HFFc6 (cell line): ENCODE data around the gene MYH16. TPM values are rescaled to one million over a fixed set of nuclear protein-coding genes. Genes with fewer than 3 reads are reported as not detected.
"Not testable (repeated sequence)": the region's sequence is repeated elsewhere in the genome, so short reads cannot be mapped to it uniquely, and the experiment has no call there.

Experiments
- DNase-seq: peaks from one replicate; pipeline ENCODE4 v3.0.0-alpha.2; 2018
- H3K27ac Mint-ChIP-seq: 2 replicates; pipeline ENCODE4 v1.8.0; 2020; ENCODE audit warnings: mild to moderate bottlenecking, mixed read lengths
- H3K27me3 Mint-ChIP-seq: 2 replicates; pipeline ENCODE4 v1.8.0; 2021; ENCODE audit warnings: mild to moderate bottlenecking, moderate library complexity, mixed read lengths; ENCODE audit not compliant: insufficient read depth
- H3K36me3 Mint-ChIP-seq: 2 replicates; pipeline ENCODE4 v1.8.0; 2021; ENCODE audit warnings: low read depth, mixed read lengths
- H3K4me1 Mint-ChIP-seq: 2 replicates; pipeline ENCODE4 v1.8.0; 2020; ENCODE audit warnings: low read depth, mixed read lengths
- H3K4me3 Mint-ChIP-seq: 2 replicates; pipeline ENCODE4 v1.8.0; 2020; ENCODE audit warnings: mild to moderate bottlenecking, moderate library complexity, mixed read lengths
- H3K9me3 Mint-ChIP-seq: 2 replicates; pipeline ENCODE4 v1.8.0; 2020; ENCODE audit warnings: mild to moderate bottlenecking, mixed read lengths
- CTCF ChIP-seq: fragments of 200-600 bp; sonication (generic); IDR thresholded peaks from 2 replicates; pipeline ENCODE4 v1.5.0; 2021; ENCODE audit warnings: antibody characterized with exemption, mild to moderate bottlenecking
- long read RNA-seq: library from polyadenylated mRNA; unstranded; transcript quantifications from one replicate; pipeline ENCODE4 v2.0.0, GENCODE V29; 2019
- total RNA-seq, 6 experiments: library from RNA; stranded (reverse); fragmentation: NEBNext Ultra II Directional; extraction: Animal tissue kit (Norgen Biotek cat#: 25700); gene quantifications; 2 replicates in 1 of 6; 3 replicates in 5 of 6; pipeline ENCODE4 v1.2.3, GENCODE V29; 2021

The MYH16 gene
- total RNA-seq = under 1 TPM in 1 of 6 experiments, not detected in 5; 0.05 TPM
- long read RNA-seq, partial matches to known transcripts = 0 of 1 reads
- long read RNA-seq, other reads (novel, unspliced or antisense) = 1 of 1 reads

- peaks cover 34% of the 10 kb centered on the region for H3K4me1 Mint-ChIP-seq
- H3K27me3 Mint-ChIP-seq = peaks cover 10% of the 10 kb centered on the region
- no peaks in the 10 kb centered on the region for H3K9me3 Mint-ChIP-seq
- DNase-seq = no peak
- no peaks in the 10 kb centered on the region for H3K36me3 Mint-ChIP-seq
- no peak for TF ChIP-seq CTCF
- peak within 1 kb of the TSS; percentile 86 for H3K27ac Mint-ChIP-seq
- H3K4me3 Mint-ChIP-seq = peak within 1 kb of the TSS; percentile 60; the same call in 1 of the 2 replicates
Observed at GRCh38 chr7:99272476-99273045, at the start of gene MYH16. MYH16 (plus strand) TSS chr7:99272839.

DNA sequence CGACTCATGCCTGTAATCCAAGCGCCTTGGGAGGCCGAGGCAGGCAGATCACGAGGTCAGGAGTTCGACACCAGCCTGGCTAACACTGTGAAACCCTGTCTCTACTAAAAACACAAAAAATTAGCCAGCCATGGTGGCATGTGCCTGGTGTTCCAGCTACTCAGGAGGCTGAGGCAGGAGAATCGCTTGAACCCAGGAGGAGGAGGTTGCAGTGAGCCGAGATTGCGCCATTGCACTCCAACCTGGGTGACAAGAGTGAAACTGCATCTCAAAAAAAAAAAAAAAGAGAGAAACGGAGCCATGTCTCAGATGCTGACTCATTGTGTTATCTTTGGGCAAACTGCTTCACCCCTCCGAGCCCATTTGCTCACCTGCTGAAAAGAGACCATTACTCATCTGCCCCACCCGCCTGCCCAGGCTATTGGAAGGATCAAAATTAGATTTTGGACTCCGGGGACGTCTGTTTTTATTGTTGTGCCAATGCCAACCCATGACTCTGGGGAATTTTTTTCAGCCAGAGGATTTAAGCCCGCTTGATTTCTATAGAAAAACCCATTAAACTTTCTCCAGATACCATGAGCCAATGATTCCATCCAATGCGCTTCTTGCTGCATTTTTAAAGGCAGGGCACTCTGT lies 48.3 kb upstream of the MYH16 start:
- not testable (repeated sequence) for H3K36me3 Mint-ChIP-seq, H3K9me3 Mint-ChIP-seq, DNase-seq, H3K27ac Mint-ChIP-seq, H3K27me3 Mint-ChIP-seq
- peak overlapping the region; percentile 51 for H3K4me3 Mint-ChIP-seq
- H3K4me1 Mint-ChIP-seq = peaks cover 16% of the 10 kb centered on the region

- TF ChIP-seq CTCF = no peak
Observed at GRCh38 chr7:99224899-99225265, 47.8 kb upstream of the MYH16 start.

GRCh38 chr7:99229234-99229633 lies 43.4 kb upstream of the MYH16 start:
- Mint-ChIP-seq H3K9me3 (no peaks in the 10 kb centered on the region), H3K4me3 (no peak overlapping the region), H3K27ac (no peak overlapping the region), H3K27me3 (peaks cover 2% of the 10 kb centered on the region; the same call in 1 of the 2 replicates), H3K36me3 (no peaks in the 10 kb centered on the region), H3K4me1 (peaks cover 10% of the 10 kb centered on the region)
- no peak for TF ChIP-seq CTCF
- no peak for DNase-seq

More at GRCh38 chr7:99224899-99225265, 47.8 kb upstream of the MYH16 start:
- H3K9me3 Mint-ChIP-seq = no peaks in the 10 kb centered on the region
- peaks cover 16% of the 10 kb centered on the region for H3K4me1 Mint-ChIP-seq
- H3K27me3 Mint-ChIP-seq = peaks cover 9% of the 10 kb centered on the region
- H3K4me3 Mint-ChIP-seq = peak overlapping the region; percentile 51
- H3K36me3 Mint-ChIP-seq = no peaks in the 10 kb centered on the region
- no peak overlapping the region for H3K27ac Mint-ChIP-seq
- DNase-seq = no peak

DNA sequence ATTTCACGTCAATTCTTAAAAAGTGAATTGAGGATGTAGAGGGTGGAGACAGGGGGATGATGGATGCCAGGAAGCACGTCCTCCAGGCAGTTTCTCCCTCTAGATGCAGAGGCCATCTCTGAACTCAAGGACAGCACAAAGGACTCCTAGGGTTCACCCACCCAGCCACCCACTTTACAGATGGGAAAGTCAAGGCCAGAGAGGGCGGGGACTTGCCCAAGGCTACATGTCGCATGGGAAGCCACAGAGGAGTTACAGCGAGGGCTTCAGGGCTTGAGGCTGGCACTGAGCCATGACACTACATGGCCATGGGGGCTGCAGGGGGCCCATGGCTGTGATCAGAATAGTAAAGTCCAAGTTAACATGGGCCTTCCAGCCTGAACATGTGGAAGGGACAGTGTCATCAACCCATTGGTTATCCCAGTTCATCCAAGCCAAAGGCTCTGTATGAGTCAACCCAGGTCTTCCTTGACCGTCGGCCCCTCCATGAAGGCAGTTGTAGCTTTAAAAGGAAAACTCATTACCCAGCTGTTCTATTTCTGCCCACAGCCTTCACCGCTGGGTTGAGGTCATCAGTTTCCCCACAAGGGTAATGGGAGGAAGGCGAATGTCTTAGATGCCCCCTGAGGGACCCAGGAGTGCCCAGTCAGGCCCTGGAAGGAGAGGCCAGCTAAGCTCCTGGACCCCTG lies 40.4 kb upstream of the MYH16 start:
- DNase-seq = no peak
- Mint-ChIP-seq H3K4me3 (no peak overlapping the region), H3K27me3 (peaks cover 2% of the 10 kb centered on the region; the same call in 1 of the 2 replicates), H3K9me3 (no peaks in the 10 kb centered on the region), H3K27ac (no peak overlapping the region), H3K4me1 (no peaks in the 10 kb centered on the region), H3K36me3 (no peaks in the 10 kb centered on the region; the same call in 1 of the 2 replicates)
- TF ChIP-seq CTCF = no peak

GRCh38 chr7:99232955-99233354 lies 39.7 kb upstream of the MYH16 start:
- H3K4me3 Mint-ChIP-seq, H3K9me3 Mint-ChIP-seq, H3K36me3 Mint-ChIP-seq, H3K27ac Mint-ChIP-seq, H3K4me1 Mint-ChIP-seq, H3K27me3 Mint-ChIP-seq, DNase-seq: not testable (repeated sequence)
